HG03442 (cell line): ENCODE results near the gene DNAJC28.
"Not testable (repeated sequence)": the region's sequence is repeated elsewhere in the genome, so short reads cannot be mapped to it uniquely, and the experiment has no call there.

Source experiments
- ATAC-seq: cut with Tn5 transposase; IDR thresholded peaks from one replicate; pipeline ENCODE4 v1.9.1; 2021; ENCODE audit warnings: mild to moderate bottlenecking, moderate library complexity; ENCODE audit not compliant: unreplicated experiment

Gene DNAJC28

DNA sequence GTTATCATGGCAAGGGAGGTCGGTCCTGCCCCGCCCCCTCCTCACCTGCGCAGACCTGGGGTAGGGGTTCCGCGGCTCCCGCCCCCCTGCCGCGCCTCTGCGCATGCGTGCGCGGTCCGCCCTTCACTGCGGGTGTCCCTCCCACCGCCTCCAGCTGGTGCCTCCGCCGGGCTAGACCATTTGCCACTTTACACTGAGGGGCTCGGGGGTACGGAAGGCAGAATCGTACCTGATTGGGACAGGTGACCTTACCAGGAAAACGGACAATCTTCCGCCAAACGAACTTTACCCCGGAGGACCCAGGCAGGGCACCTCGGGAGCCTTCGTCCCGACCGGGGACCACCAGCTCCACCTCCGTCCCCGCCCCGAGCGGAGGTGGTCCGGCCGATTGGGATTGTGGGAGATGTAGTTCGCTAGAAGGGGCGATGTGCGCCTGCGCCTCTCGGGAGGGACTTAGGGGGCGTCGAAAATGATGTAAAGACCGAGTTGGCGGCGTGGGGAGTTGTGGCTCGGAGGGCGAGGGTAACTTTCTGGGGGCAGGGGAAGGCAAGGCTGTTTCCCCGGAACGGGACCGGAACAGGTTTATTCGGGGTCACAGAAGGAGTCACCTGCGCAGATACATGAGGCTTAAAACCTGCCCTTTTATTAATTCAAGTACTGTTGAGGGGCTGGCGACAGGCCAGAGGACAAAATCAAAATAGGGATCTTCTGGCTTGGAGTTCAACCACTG, at the start of gene DNAJC28:
Gene DNAJC28, minus strand, starts transcription at position 344 of the 730 bp plus-strand sequence. CDS start 2,323 bp downstream, outside the sequence.
- peak; percentile 94 for ATAC-seq

- no peak for ATAC-seq
These were observed 49.7 kb upstream of the DNAJC28 start for GRCh38 chr21:33541105-33541711.

GRCh38 chr21:33540711-33541104, 49.2 kb upstream of the DNAJC28 start:
- ATAC-seq: no peak

GRCh38 chr21:33539616-33540015, 48.1 kb upstream of the DNAJC28 start:
- ATAC-seq: no peak

- no peak for ATAC-seq
These were observed 45.7 kb upstream of the DNAJC28 start for GRCh38 chr21:33537212-33537611.

DNA sequence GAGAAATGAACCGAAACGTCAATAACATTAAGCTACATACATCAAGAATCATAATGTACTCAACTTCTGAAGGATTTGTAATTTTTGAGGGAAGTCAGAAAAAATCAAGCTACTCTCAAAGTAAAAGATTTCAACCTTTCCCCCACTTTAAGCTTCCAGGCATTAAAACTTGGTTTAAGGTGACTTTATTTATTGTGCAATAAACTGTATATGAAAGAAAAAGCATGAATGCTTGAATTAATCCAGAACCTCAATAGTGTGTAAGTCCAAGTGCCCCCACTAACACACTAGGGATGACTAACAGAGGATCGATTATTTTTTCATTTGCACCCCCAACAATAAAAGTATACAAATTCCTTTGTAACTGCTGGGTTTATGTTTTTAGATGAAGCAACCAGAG, 39.5 kb upstream of the DNAJC28 start:
- ATAC-seq: no peak

DNA sequence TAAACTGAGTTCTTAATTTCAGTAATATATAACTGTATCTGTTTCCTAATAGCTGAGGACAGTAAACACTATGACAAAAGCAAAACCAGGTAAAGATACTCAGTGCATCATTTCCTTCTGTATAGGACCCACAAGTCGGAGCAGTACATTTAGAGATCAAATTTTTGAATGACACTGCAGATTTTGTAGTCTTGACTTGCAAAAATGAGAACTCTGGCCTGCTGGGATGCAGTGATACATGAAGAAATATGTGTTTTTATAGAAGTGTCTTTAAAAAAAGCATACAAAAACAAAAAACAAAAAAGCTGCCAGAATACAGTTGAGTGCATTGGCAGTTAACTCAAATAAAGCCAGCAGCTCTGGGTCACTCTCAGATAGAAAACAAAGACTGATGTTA, 31.4 kb upstream of the DNAJC28 start:
- ATAC-seq: no peak

GRCh38 chr21:33522297-33522952, 30.9 kb upstream of the DNAJC28 start:
- ATAC-seq: no peak

- ATAC-seq: no peak
These were observed 27.4 kb upstream of the DNAJC28 start for GRCh38 chr21:33518899-33519298.

DNA sequence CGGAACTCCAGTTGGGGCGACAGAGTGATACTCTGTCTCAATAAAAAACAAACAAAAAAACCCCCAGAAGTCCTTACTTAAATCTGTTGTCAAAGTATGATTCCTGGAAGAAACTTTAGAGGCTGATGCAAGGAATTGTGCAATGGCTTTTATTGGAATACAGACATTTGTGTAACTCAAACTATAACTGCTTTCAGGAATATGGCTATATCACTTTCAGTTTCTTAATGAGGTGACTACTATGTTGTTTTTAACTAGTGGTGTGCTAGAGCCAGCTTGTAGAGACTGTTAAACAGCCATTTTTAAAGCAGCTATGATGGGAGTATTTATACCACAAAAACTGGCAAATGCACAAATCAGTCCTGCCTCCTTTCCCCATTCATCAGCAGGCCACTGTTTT, 22.7 kb upstream of the DNAJC28 start:
- ATAC-seq: no peak

GRCh38 chr21:33512481-33512880, 21.0 kb upstream of the DNAJC28 start:
- no peak for ATAC-seq

DNA sequence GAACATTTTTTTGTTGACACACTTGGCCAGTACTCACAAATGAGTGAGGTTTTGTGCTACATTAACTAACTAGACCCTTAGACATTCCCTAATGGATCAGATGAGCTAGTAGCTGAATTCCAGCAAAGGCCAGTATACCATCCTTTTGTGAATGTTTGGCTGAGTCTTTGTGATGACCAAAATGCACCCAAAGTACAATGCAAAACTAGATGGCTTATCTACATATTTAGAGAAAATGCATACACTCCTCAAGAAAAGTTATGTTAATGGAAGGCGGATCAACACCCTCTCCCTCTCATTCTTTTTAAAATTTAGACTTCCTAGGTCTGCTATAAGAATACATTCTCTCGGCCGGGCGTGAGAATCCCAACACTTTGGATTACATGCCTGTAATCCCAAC, 20.1 kb upstream of the DNAJC28 start:
- ATAC-seq: no peak

DNA sequence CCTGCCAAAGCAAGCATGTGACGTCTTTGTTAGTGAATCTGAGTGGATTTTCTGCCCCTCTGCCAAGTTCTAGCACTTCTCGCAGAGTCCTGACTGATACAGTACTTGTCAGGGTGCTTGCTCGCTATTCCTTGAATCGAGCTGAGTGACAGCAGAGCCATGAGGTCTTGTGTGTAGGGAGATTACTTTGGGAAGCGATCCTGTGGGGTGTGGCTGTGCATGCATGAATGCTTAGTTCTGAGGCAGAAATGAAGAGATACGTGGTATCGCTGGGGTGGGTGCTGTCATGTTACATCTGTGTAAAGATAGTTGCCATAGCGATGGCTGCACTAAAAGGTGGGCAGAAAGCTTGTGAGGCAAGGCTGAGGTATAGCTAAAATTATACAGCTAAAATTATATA, 19.3 kb upstream of the DNAJC28 start:
- no peak for ATAC-seq

DNA sequence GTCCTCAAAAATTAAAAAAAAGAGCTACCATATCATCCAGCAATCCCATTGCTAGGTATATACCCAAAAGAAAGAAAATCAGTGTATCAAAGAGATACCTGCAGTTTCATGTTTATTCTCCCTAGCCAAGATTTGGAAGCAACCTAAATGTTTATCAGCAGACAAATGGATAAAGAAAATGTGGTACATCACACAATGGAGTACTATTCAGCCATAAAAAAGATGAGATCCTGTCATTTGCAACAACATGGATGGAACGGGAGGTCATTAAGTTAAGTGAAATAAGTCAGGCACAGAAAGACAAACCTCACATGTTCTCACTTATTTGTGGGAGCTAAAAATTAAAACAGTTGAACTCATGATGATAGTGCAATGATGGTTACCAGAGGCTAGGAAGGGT, 15.5 kb upstream of the DNAJC28 start:
- ATAC-seq: not testable (repeated sequence)

- ATAC-seq: no peak
These were observed 14.3 kb upstream of the DNAJC28 start for GRCh38 chr21:33505833-33506232.

DNA sequence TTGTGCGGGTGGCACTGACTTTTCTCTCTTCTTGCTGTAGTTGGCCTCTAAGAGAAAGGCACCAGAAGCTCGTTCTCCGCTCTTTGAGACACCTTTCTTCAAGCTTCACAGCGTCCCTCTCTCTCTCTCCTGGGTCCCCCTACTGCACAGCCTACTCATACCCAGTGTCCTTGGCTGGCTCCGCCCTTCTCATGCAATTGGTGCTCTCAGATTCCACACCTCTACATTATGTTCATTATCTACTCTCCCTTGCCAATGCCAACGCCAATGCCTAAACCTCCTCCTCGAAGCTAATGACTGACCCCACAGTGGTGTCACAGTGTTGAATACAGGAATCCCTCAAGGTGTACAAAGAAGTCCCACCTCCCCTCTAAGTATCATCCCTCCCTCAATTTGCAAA, 4.8 kb upstream of the DNAJC28 start:
- no peak for ATAC-seq

GRCh38 chr21:33495743-33496142, 4.2 kb upstream of the DNAJC28 start:
- no peak for ATAC-seq

- ATAC-seq: no peak
These were observed 2.2 kb upstream of the DNAJC28 start for GRCh38 chr21:33493756-33494155.

- no peak for ATAC-seq
These were observed 1.1 kb upstream of the DNAJC28 start for GRCh38 chr21:33492571-33492970.

DNA sequence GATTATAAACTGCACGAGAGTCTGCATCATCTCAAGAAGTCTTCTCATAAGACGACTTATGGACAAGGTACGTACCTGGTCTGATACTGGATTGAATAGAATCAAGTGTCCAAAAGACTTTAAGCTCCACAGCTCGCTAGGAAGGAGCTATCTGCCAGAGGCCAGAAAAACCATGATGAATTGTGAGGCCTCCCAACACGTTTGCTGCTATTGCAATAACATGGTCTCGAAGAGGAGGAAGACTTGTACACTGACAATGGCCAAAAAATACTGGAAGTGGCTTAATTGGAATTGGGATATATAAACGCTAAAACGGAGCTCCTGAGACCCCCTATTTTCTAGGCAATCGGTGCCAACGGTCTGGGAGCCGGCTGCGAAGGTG, 534 bp downstream of the DNAJC28 start:
- ATAC-seq: no peak

GRCh38 chr21:33488936-33489335, 2.6 kb downstream of the DNAJC28 start:
- no peak for ATAC-seq

- no peak for ATAC-seq
These were observed 3.5 kb downstream of the DNAJC28 start for GRCh38 chr21:33487996-33488395.
